MM.1S (cell line): ENCODE measurements around the gene TMEM134.

ENCODE experiments used
- EZH2 ChIP-seq: fragments of 300-600 bp; sonication (generic); optimal IDR thresholded peaks from 2 replicates; pipeline ENCODE3; 2017; ENCODE audit warnings: low read depth, mild to moderate bottlenecking, antibody characterized with exemption, low read length, mixed read lengths
- EZH2phosphoT487 ChIP-seq: fragments of 300-600 bp; sonication (generic); IDR thresholded peaks from 2 replicates; pipeline ENCODE4 v1.6.1; 2018; ENCODE audit warnings: antibody characterized with exemption, low read length
- TF ChIP-seq, protein P1 (sequence below): fragments of 300-600 bp; sonication (generic); IDR thresholded peaks from 2 replicates; pipeline ENCODE4 v1.5.1; 2016; ENCODE audit warnings: antibody characterized with exemption, low read length, mixed read lengths

DNA sequence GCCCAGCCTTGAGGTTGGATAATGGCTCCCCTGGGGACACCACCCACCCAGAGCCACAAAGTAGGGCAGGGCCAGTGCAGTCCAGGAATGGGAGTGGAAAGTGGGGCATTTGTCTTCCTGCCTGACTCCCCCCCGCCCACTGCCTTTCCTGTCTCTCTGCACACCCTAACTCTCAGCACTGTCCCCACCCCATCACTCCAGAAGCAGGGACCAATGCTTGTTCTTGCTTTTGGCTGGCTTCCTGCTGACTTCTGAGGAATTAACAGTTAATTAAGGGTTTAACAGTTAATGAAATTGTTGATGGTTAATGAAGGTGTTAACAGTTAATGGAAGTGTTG is 31.4 kb upstream of the TMEM134 start:
- TF ChIP-seq, protein P1, sequence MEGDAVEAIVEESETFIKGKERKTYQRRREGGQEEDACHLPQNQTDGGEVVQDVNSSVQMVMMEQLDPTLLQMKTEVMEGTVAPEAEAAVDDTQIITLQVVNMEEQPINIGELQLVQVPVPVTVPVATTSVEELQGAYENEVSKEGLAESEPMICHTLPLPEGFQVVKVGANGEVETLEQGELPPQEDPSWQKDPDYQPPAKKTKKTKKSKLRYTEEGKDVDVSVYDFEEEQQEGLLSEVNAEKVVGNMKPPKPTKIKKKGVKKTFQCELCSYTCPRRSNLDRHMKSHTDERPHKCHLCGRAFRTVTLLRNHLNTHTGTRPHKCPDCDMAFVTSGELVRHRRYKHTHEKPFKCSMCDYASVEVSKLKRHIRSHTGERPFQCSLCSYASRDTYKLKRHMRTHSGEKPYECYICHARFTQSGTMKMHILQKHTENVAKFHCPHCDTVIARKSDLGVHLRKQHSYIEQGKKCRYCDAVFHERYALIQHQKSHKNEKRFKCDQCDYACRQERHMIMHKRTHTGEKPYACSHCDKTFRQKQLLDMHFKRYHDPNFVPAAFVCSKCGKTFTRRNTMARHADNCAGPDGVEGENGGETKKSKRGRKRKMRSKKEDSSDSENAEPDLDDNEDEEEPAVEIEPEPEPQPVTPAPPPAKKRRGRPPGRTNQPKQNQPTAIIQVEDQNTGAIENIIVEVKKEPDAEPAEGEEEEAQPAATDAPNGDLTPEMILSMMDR = no peak
- TF ChIP-seq EZH2 = no peak
- TF ChIP-seq EZH2phosphoT487 = no peak
